WTC11 (cell line): ENCODE measurements around the gene IRF8. TPM values are rescaled to one million over a fixed set of nuclear protein-coding genes. Genes with fewer than 3 reads are reported as not detected.

Experiments used
- ATAC-seq: fragments of 200-7000 bp; cut with Tn5 transposase; 2 replicates; pipeline ENCODE4 v1.10.0; 2021; ENCODE audit warnings: mild to moderate bottlenecking, moderate library complexity
- CTCF ChIA-PET: fragments of 300-600 bp; sonication (Branson Sonifier 250); formaldehyde crosslinking; loops from one replicate; lab custom pipeline; 2021; ENCODE audit warnings: antibody characterized with exemption; lab: Charles Lee
- POLR2A ChIA-PET: fragments of 350-600 bp; sonication (Branson Sonifier 250); formaldehyde crosslinking; loops from one replicate; lab custom pipeline; 2021; ENCODE audit warnings: antibody characterized with exemption; lab: Charles Lee
- DNase-seq: peaks from one replicate; pipeline ENCODE4 v3.0.0; 2021; ENCODE audit warnings: low spot score
- H3K27ac Mint-ChIP-seq: 2 replicates; pipeline ENCODE4 v1.8.0; 2021; ENCODE audit warnings: mixed read lengths
- H3K27me3 Mint-ChIP-seq: 2 replicates; pipeline ENCODE4 v1.8.0; 2021; ENCODE audit warnings: low read depth, mild to moderate bottlenecking, moderate library complexity, mixed read lengths
- H3K36me3 Mint-ChIP-seq: 2 replicates; pipeline ENCODE4 v1.8.0; 2021; ENCODE audit warnings: mixed read lengths
- H3K4me1 Mint-ChIP-seq: 2 replicates; pipeline ENCODE4 v1.8.0; 2022; ENCODE audit warnings: mixed read lengths
- H3K4me3 Mint-ChIP-seq: 2 replicates; pipeline ENCODE4 v1.8.0; 2021; ENCODE audit warnings: mild to moderate bottlenecking, moderate library complexity, mixed read lengths
- H3K9me3 Mint-ChIP-seq: 2 replicates; pipeline ENCODE4 v1.8.0; 2021; ENCODE audit warnings: mixed read lengths
- CREM ChIP-seq: sonication (generic); formaldehyde crosslinking; IDR thresholded peaks from 2 replicates; pipeline ENCODE4 v1.8.1; 2022; ENCODE audit warnings: mild to moderate bottlenecking, missing genetic modification reagents, moderate library complexity
- HMGA2 ChIP-seq: fragments of 250-450 bp; sonication (Bioruptor Pico); IDR thresholded peaks from 2 replicates; pipeline ENCODE4 v1.4.0; 2021; ENCODE audit warnings: mild to moderate bottlenecking, moderate library complexity
- IRF2 ChIP-seq: sonication (generic); formaldehyde crosslinking; IDR thresholded peaks from 2 replicates; pipeline ENCODE4 v1.8.0; 2022; ENCODE audit warnings: low read depth, missing genetic modification reagents, borderline replicate concordance
- MXD4 ChIP-seq: fragments of 250-450 bp; sonication (Bioruptor Pico); IDR thresholded peaks from 2 replicates; pipeline ENCODE4 v1.8.0; 2021; ENCODE audit warnings: mild to moderate bottlenecking, moderate library complexity, borderline replicate concordance
- NFYB ChIP-seq: sonication (generic); formaldehyde crosslinking; conservative IDR thresholded peaks from 2 replicates; pipeline ENCODE4 v1.8.0; 2022; ENCODE audit warnings: low read depth, missing genetic modification reagents
- NR2C2 ChIP-seq: sonication (generic); formaldehyde crosslinking; IDR thresholded peaks from 2 replicates; pipeline ENCODE4 v1.8.0; 2022; ENCODE audit warnings: mild to moderate bottlenecking, missing genetic modification reagents
- OVOL2 ChIP-seq: fragments of 250-450 bp; sonication (Bioruptor Pico); IDR thresholded peaks from 2 replicates; pipeline ENCODE4 v1.9.0; 2021; ENCODE audit warnings: mild to moderate bottlenecking, borderline replicate concordance
- RORB ChIP-seq: fragments of 250-450 bp; sonication (Bioruptor Pico); IDR thresholded peaks from 2 replicates; pipeline ENCODE4 v1.9.0; 2021; ENCODE audit warnings: mild to moderate bottlenecking
- SMAD3 ChIP-seq: sonication (generic); formaldehyde crosslinking; IDR thresholded peaks from 2 replicates; pipeline ENCODE4 v1.8.0; 2022; ENCODE audit warnings: missing genetic modification reagents, mild to moderate bottlenecking, borderline replicate concordance
- SMAD4 ChIP-seq: sonication (generic); formaldehyde crosslinking; IDR thresholded peaks from 2 replicates; pipeline ENCODE4 v1.8.0; 2022; ENCODE audit warnings: mild to moderate bottlenecking, missing genetic modification reagents
- ZBTB21 ChIP-seq: sonication (generic); formaldehyde crosslinking; IDR thresholded peaks from 2 replicates; pipeline ENCODE4 v1.8.1; 2023; ENCODE audit warnings: mild to moderate bottlenecking, missing genetic modification reagents, borderline replicate concordance
- ZNF263 ChIP-seq: sonication (generic); formaldehyde crosslinking; IDR thresholded peaks from 2 replicates; pipeline ENCODE4 v1.8.1; 2022; ENCODE audit warnings: low read depth, mild to moderate bottlenecking, moderate library complexity, missing genetic modification reagents
- ZNF317 ChIP-seq: sonication (generic); formaldehyde crosslinking; IDR thresholded peaks from 2 replicates; pipeline ENCODE4 v1.8.1; 2023; ENCODE audit warnings: low read depth, mild to moderate bottlenecking, moderate library complexity, missing genetic modification reagents, borderline replicate concordance
- ZNF423 ChIP-seq: fragments of 250-450 bp; sonication (Bioruptor Pico); IDR thresholded peaks from 2 replicates; pipeline ENCODE4 v2.1.2; 2022; ENCODE audit warnings: mild to moderate bottlenecking, moderate library complexity
- total RNA-seq: library from RNA; stranded (reverse); gene quantifications from 3 replicates; pipeline ENCODE4 v1.2.3, GENCODE V29; 2021
- TF ChIP-seq, protein P1 (sequence below): fragments of 250-450 bp; sonication (Bioruptor Pico); IDR thresholded peaks from 2 replicates; pipeline ENCODE4 v1.9.0; 2021; ENCODE audit warnings: mild to moderate bottlenecking
- TF ChIP-seq, protein P2 (sequence below): sonication (generic); formaldehyde crosslinking; IDR thresholded peaks from 2 replicates; pipeline ENCODE4 v1.8.1; 2022; ENCODE audit warnings: mild to moderate bottlenecking, missing genetic modification reagents, moderate library complexity, borderline replicate concordance
- TF ChIP-seq, protein P3 (sequence below): fragments of 250-450 bp; sonication (Bioruptor Pico); IDR thresholded peaks from 2 replicates; pipeline ENCODE4 v1.9.0; 2021; ENCODE audit warnings: mild to moderate bottlenecking
- TF ChIP-seq, protein P4 (sequence below): sonication (generic); formaldehyde crosslinking; IDR thresholded peaks from 2 replicates; pipeline ENCODE4 v1.8.1; 2023; ENCODE audit warnings: mild to moderate bottlenecking, missing genetic modification reagents, borderline replicate concordance
- TF ChIP-seq, protein P5 (sequence below): sonication (generic); formaldehyde crosslinking; IDR thresholded peaks from 2 replicates; pipeline ENCODE4 v1.8.1; 2023; ENCODE audit warnings: mild to moderate bottlenecking, missing genetic modification reagents, moderate library complexity

Gene IRF8
- total RNA-seq, 1 experiment from 2014 or later: 1.1 TPM

DNA sequence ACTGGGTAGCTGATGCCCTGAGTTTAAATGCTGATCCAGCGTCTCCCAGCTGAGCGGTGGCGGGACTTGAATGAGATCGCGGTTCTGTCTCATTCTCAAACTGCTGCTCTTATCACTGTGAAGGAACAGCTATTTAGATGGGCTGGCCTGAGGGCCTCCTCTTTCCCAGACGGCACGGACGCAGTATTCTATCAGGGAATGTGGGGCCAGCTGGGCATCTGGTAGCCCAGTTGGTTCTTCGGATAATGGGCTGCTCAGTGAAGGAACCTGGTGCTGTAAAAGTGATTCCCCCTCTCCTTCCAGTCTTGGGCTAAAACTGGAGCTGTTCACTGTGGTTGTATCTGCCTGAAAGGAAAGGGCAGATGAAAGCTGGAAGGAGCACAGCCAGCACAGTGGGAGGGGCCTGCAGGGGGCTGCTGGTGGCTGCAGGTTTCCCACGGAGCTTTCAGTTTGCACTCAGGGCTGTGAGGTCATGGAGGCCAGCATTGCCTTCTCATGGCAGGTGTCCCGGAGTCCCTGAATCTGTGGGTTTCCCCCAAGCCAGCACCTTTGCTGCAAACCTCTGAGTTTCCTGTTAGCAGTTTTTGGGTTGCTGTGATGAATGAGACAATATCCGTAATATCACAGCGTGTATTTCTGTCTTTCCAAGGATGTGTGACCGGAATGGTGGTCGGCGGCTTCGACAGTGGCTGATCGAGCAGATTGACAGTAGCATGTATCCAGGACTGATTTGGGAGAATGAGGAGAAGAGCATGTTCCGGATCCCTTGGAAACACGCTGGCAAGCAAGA, 3.6 kb downstream of the IRF8 start:
- H3K27me3 Mint-ChIP-seq: peaks cover 43% of the 10 kb centered on the region
- DNase-seq (no peak), ATAC-seq (no peak)
- H3K4me1 Mint-ChIP-seq: peaks cover 4% of the 10 kb centered on the region
- H3K27ac Mint-ChIP-seq: no peak overlapping the region
- CTCF ChIA-PET: interaction anchor here (1.2 to 2.2 kb wide), 4 partner anchors 11 to 86 kb away, joined by 3 to 13 read pairs (median 8); no protein-coding TSS in a partner anchor
- POLR2A ChIA-PET: no interaction called here
- peaks cover 12% of the 10 kb centered on the region for H3K9me3 Mint-ChIP-seq
- H3K4me3 Mint-ChIP-seq: no peak overlapping the region
- no peaks in the 10 kb centered on the region for H3K36me3 Mint-ChIP-seq
- TF ChIP-seq, protein P1, sequence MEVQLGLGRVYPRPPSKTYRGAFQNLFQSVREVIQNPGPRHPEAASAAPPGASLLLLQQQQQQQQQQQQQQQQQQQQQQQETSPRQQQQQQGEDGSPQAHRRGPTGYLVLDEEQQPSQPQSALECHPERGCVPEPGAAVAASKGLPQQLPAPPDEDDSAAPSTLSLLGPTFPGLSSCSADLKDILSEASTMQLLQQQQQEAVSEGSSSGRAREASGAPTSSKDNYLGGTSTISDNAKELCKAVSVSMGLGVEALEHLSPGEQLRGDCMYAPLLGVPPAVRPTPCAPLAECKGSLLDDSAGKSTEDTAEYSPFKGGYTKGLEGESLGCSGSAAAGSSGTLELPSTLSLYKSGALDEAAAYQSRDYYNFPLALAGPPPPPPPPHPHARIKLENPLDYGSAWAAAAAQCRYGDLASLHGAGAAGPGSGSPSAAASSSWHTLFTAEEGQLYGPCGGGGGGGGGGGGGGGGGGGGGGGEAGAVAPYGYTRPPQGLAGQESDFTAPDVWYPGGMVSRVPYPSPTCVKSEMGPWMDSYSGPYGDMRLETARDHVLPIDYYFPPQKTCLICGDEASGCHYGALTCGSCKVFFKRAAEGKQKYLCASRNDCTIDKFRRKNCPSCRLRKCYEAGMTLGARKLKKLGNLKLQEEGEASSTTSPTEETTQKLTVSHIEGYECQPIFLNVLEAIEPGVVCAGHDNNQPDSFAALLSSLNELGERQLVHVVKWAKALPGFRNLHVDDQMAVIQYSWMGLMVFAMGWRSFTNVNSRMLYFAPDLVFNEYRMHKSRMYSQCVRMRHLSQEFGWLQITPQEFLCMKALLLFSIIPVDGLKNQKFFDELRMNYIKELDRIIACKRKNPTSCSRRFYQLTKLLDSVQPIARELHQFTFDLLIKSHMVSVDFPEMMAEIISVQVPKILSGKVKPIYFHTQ (CRISPR knock-in tag): no peak
- no peak for TF ChIP-seq SMAD4
- no peak for TF ChIP-seq OVOL2 (CRISPR knock-in tag)
- no peak for TF ChIP-seq ZNF263
- no peak for TF ChIP-seq NFYB (CRISPR knock-in tag)
- no peak for TF ChIP-seq SMAD3 (CRISPR knock-in tag)
- 0 out of 2 replicates have a peak, but pooled peaks have one; percentile 7 for TF ChIP-seq ZNF423
- TF ChIP-seq, protein P2, sequence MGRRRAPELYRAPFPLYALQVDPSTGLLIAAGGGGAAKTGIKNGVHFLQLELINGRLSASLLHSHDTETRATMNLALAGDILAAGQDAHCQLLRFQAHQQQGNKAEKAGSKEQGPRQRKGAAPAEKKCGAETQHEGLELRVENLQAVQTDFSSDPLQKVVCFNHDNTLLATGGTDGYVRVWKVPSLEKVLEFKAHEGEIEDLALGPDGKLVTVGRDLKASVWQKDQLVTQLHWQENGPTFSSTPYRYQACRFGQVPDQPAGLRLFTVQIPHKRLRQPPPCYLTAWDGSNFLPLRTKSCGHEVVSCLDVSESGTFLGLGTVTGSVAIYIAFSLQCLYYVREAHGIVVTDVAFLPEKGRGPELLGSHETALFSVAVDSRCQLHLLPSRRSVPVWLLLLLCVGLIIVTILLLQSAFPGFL (CRISPR knock-in tag): no peak

DNA sequence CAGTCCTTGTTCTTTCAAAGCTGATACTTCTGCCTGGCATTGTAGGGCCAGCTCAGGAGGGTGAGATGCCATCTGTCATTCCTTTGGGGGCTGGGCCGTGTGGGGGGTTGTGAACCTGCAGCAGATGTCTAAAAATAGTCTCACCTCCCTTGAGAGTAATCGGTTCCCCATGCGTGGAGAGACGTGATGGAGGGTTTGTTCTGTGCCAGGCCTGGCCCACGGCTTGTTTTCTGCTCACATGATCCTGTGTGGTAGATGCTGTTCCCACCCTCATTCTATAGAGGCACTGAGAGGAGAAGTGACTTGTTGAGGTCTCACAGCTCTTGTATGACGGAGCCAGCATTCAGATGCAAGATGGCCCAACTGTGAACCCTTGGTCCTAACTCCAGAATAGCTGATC, 4.6 kb downstream of the IRF8 start:
- no peak overlapping the region for H3K4me3 Mint-ChIP-seq

DNA sequence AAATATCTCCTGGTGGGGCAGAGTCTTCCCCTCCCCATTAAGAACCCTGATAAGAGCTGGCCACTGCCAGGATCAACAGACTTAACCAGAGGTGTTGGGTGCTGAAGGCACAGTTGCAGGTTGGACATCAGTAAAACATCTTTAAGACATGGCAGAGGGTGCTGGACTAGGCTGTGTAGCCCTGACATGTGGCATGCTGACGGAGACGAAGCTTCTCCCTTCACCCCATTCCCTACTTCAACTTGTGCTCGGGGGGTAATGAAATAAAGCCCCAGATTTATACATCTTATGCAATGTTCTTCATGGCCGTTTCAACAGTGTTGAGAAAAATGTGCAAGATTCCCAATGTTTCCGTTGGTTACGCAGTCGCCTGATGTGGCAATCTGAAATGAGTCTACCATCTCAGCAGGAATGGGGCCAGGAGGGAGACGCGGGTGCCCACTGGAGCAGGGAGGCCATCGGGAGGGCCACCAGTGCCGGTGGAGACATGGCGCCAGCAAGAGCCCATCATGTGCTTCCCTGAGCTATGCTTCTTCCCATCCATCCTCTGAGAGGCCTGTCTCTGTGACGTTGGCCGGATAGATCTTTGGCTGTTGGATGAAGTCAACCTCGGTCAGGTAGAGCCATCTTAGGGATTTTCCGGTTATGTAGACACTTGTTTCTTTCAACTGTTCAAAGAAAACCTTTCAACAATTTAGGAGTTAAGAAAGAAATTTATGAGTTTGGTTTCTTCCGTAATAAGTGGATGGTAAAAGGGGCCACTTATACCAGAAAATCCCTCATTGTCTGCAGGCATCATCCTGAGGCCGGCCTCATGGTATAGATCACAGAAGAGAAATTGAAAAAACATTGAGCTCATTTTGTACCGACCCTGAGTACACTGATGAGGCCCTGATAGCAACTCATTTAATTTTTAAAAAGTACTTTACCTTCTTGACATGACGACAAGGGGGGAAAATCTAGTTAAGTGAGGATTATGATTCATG, 6.4 kb downstream of the IRF8 start:
- DNase-seq: no peak
- no peak for ATAC-seq
- no peaks in the 10 kb centered on the region for H3K36me3 Mint-ChIP-seq
- no peak overlapping the region for H3K27ac Mint-ChIP-seq
- no peak overlapping the region for H3K4me3 Mint-ChIP-seq
- CTCF ChIA-PET: interaction anchor here (0.5 to 1.8 kb wide), 2 partner anchors 82 to 84 kb away, joined by 5 to 6 read pairs; no protein-coding TSS in a partner anchor
- H3K27me3 Mint-ChIP-seq: peaks cover 18% of the 10 kb centered on the region
- H3K9me3 Mint-ChIP-seq: peaks cover 12% of the 10 kb centered on the region
- POLR2A ChIA-PET: no interaction called here
- peaks cover 7% of the 10 kb centered on the region for H3K4me1 Mint-ChIP-seq
- no peak for TF ChIP-seq ZNF263
- TF ChIP-seq MXD4 (CRISPR knock-in tag): no peak
- TF ChIP-seq ZNF317 (CRISPR knock-in tag): no peak
- TF ChIP-seq, protein P3, sequence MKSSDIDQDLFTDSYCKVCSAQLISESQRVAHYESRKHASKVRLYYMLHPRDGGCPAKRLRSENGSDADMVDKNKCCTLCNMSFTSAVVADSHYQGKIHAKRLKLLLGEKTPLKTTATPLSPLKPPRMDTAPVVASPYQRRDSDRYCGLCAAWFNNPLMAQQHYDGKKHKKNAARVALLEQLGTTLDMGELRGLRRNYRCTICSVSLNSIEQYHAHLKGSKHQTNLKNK (CRISPR knock-in tag): no peak
- TF ChIP-seq CREM (CRISPR knock-in tag): no peak
- TF ChIP-seq RORB (CRISPR knock-in tag): no peak
- TF ChIP-seq NFYB (CRISPR knock-in tag): no peak
- TF ChIP-seq, protein P4, sequence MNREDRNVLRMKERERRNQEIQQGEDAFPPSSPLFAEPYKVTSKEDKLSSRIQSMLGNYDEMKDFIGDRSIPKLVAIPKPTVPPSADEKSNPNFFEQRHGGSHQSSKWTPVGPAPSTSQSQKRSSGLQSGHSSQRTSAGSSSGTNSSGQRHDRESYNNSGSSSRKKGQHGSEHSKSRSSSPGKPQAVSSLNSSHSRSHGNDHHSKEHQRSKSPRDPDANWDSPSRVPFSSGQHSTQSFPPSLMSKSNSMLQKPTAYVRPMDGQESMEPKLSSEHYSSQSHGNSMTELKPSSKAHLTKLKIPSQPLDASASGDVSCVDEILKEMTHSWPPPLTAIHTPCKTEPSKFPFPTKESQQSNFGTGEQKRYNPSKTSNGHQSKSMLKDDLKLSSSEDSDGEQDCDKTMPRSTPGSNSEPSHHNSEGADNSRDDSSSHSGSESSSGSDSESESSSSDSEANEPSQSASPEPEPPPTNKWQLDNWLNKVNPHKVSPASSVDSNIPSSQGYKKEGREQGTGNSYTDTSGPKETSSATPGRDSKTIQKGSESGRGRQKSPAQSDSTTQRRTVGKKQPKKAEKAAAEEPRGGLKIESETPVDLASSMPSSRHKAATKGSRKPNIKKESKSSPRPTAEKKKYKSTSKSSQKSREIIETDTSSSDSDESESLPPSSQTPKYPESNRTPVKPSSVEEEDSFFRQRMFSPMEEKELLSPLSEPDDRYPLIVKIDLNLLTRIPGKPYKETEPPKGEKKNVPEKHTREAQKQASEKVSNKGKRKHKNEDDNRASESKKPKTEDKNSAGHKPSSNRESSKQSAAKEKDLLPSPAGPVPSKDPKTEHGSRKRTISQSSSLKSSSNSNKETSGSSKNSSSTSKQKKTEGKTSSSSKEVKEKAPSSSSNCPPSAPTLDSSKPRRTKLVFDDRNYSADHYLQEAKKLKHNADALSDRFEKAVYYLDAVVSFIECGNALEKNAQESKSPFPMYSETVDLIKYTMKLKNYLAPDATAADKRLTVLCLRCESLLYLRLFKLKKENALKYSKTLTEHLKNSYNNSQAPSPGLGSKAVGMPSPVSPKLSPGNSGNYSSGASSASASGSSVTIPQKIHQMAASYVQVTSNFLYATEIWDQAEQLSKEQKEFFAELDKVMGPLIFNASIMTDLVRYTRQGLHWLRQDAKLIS: no peak
- TF ChIP-seq IRF2 (CRISPR knock-in tag): no peak
- TF ChIP-seq NR2C2 (CRISPR knock-in tag): no peak
- no peak for TF ChIP-seq HMGA2 (CRISPR knock-in tag)
- TF ChIP-seq, protein P5, sequence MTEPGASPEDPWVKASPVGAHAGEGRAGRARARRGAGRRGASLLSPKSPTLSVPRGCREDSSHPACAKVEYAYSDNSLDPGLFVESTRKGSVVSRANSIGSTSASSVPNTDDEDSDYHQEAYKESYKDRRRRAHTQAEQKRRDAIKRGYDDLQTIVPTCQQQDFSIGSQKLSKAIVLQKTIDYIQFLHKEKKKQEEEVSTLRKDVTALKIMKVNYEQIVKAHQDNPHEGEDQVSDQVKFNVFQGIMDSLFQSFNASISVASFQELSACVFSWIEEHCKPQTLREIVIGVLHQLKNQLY (CRISPR knock-in tag): no peak

More for the DNA sequence above, 4.6 kb downstream of the IRF8 start:
- H3K9me3 Mint-ChIP-seq: peaks cover 12% of the 10 kb centered on the region
- POLR2A ChIA-PET: no interaction called here
- DNase-seq (no peak), ATAC-seq (no peak)
- no peak for TF ChIP-seq ZBTB21 (CRISPR knock-in tag)
- peaks cover 33% of the 10 kb centered on the region for H3K27me3 Mint-ChIP-seq
- peaks cover 4% of the 10 kb centered on the region for H3K4me1 Mint-ChIP-seq
- H3K36me3 Mint-ChIP-seq: no peaks in the 10 kb centered on the region
- CTCF ChIA-PET: interaction anchor here (2.2 kb wide), 1 partner anchor 84 kb away, joined by 13 read pairs; no protein-coding TSS in a partner anchor
- H3K27ac Mint-ChIP-seq: no peak overlapping the region
